ENCODE data around the gene APP.
"Not testable (repeated sequence)": the region's sequence is repeated elsewhere in the genome, so short reads cannot be mapped to it uniquely, and the experiment has no call there.

Gene APP

GRCh38 chr21:26159869-26160268 is 10.7 kb downstream of the APP start:
- no peak for DNase-seq

- DNase-seq: no peak
Measured at GRCh38 chr21:26157801-26158200, 12.8 kb downstream of the APP start.

- DNase-seq: no peak
Measured at GRCh38 chr21:26154753-26155152, 15.8 kb downstream of the APP start.

GRCh38 chr21:26153758-26154157 is 16.8 kb downstream of the APP start:
- DNase-seq: no peak

- DNase-seq: no peak
Measured at GRCh38 chr21:26148840-26149354, 21.7 kb downstream of the APP start.

GRCh38 chr21:26148071-26148839 is 22.3 kb downstream of the APP start:
- no peak for DNase-seq

- no peak for DNase-seq
Measured at GRCh38 chr21:26147535-26147934, 23.0 kb downstream of the APP start.

GRCh38 chr21:26146681-26147080 is 23.9 kb downstream of the APP start:
- DNase-seq: no peak

GRCh38 chr21:26144031-26144430 is 26.5 kb downstream of the APP start:
- DNase-seq: no peak

GRCh38 chr21:26142363-26142762 is 28.2 kb downstream of the APP start:
- DNase-seq: no peak

GRCh38 chr21:26140926-26141325 is 29.6 kb downstream of the APP start:
- no peak for DNase-seq

- DNase-seq: no peak
Measured at GRCh38 chr21:26140164-26140579, 30.4 kb downstream of the APP start.

- DNase-seq: no peak
Measured at GRCh38 chr21:26138615-26139257, 31.8 kb downstream of the APP start.

GRCh38 chr21:26137379-26138060 is 33.0 kb downstream of the APP start:
- DNase-seq: no peak

GRCh38 chr21:26136671-26137070 is 33.9 kb downstream of the APP start:
- no peak for DNase-seq

- DNase-seq: no peak
Measured at GRCh38 chr21:26135520-26135919, 35.0 kb downstream of the APP start.

GRCh38 chr21:26131554-26131953 is 39.0 kb downstream of the APP start:
- no peak for DNase-seq

GRCh38 chr21:26131053-26131452 is 39.5 kb downstream of the APP start:
- DNase-seq: not testable (repeated sequence)

GRCh38 chr21:26130249-26130881 is 40.2 kb downstream of the APP start:
- no peak for DNase-seq

- DNase-seq: no peak
Measured at GRCh38 chr21:26127918-26128317, 42.7 kb downstream of the APP start.

GRCh38 chr21:26127073-26127814 is 43.3 kb downstream of the APP start:
- DNase-seq: no peak

GRCh38 chr21:26126168-26126553 is 44.4 kb downstream of the APP start:
- no peak for DNase-seq

Measured in activated CD4-positive, CD25-positive, alpha-beta regulatory T cell treated with anti-CD3 and anti-CD28 coated beads, Interleukin-2, amount 50 U/mL, for 72 hours (primary cell).